Measurements from ENCODE around the gene GNG14.

Gene GNG14

DNA sequence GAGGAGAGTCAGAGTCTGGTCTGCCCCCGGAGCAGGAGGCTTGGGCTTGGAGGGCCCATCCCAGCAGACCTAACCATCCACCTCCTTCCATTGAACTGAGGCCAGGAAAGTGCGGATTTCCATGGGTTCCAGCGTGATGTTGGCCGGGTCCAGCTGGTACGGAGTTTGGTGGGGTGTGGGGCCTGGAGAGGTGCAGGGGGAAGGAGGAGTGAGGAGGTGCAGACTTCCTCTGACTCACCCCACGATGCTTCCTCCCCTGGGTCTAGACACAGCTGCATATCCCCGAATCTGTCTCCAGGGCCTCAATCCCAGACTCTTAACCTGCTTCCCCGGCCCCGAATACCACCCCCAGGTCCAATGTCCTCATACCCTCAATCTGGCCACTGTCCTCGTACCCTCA lies 41.2 kb upstream of the GNG14 start:
- ChIA-PET CTCF (interaction anchor here (0.5 kb wide), 1 partner anchor 207 kb away, joined by 5 read pairs; no protein-coding TSS in a partner anchor), POLR2A (ENCODE audit: low non-redundant PET) (no interaction called here)
- peak overlapping the region; percentile 14; the same call in 1 of the 2 replicates for H3K27ac ChIP-seq
- TF ChIP-seq, protein P1, sequence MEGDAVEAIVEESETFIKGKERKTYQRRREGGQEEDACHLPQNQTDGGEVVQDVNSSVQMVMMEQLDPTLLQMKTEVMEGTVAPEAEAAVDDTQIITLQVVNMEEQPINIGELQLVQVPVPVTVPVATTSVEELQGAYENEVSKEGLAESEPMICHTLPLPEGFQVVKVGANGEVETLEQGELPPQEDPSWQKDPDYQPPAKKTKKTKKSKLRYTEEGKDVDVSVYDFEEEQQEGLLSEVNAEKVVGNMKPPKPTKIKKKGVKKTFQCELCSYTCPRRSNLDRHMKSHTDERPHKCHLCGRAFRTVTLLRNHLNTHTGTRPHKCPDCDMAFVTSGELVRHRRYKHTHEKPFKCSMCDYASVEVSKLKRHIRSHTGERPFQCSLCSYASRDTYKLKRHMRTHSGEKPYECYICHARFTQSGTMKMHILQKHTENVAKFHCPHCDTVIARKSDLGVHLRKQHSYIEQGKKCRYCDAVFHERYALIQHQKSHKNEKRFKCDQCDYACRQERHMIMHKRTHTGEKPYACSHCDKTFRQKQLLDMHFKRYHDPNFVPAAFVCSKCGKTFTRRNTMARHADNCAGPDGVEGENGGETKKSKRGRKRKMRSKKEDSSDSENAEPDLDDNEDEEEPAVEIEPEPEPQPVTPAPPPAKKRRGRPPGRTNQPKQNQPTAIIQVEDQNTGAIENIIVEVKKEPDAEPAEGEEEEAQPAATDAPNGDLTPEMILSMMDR (conservative IDR thresholded peaks at IDR 0.05; ENCODE audit: low read depth): no peak
- no peak for DNase-seq (ENCODE audit: low spot score)

DNA sequence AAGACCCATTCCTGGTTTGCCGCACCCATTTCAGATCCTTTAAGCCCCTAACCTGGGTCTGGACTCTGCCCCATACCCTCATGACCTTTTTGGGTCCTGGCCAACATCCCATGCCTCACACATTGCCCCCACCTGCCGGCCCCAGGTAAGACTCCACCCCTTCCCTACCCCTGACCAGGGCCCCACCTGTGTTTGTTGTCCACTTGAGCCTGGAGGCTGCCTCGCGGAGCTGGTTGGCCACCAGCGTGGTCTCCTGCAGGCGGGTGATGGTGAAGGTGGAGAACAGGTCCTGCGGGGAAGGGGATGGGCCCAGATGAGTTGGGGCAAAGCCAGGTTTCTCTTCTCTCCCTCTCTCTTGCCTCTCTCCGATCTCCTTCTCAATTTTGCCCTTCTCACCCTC lies 40.8 kb upstream of the GNG14 start:
- POLR2A ChIA-PET (ENCODE audit: low non-redundant PET): no interaction called here
- CTCF ChIA-PET: interaction anchor here (0.7 kb wide), 3 partner anchors 15 to 280 kb away, joined by 3 to 6 read pairs (median 5); no protein-coding TSS in a partner anchor

DNA sequence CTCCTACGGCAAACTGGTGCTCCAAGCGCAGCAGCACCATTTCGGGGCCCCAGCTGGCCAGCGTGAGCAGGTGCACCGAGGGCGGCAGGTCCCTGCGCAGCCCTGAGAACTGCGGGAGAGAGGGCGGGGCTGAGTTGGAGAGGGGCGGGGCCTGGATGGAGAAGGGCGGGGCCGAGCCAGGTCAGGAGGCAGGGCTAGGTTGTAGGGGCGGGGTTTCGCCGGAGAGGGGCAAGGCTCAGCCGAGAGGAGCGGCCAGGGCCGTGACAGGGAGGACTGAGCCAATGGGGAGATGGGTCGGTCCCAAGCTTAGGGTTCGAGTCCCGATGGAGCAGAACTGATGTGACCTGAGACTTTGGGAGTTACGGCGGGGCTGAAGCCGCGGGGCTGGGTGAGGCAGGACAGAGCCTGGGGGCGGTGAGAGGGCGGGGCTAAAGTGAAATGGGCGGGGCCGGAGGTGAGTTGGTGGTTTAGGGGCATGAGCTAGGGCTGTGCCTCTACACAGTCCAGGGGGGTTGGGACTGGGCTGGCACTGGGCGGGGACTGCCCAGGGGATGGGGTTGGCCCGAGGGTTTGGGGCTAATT lies 40.2 kb upstream of the GNG14 start:
- H3K27ac ChIP-seq: no peak overlapping the region
- POLR2A ChIA-PET (ENCODE audit: low non-redundant PET): no interaction called here
- TF ChIP-seq, protein P1 (conservative IDR thresholded peaks at IDR 0.05; ENCODE audit: low read depth): no peak
- CTCF ChIA-PET: interaction anchor here (0.7 kb wide), 3 partner anchors 15 to 281 kb away, joined by 3 to 6 read pairs (median 5); no protein-coding TSS in a partner anchor
- peak; percentile 74 for DNase-seq (ENCODE audit: low spot score)

More for the DNA sequence above, 40.8 kb upstream of the GNG14 start:
- no peak for DNase-seq (ENCODE audit: low spot score)
- H3K27ac ChIP-seq: no peak overlapping the region
- TF ChIP-seq, protein P1 (conservative IDR thresholded peaks at IDR 0.05; ENCODE audit: low read depth): no peak

DNA sequence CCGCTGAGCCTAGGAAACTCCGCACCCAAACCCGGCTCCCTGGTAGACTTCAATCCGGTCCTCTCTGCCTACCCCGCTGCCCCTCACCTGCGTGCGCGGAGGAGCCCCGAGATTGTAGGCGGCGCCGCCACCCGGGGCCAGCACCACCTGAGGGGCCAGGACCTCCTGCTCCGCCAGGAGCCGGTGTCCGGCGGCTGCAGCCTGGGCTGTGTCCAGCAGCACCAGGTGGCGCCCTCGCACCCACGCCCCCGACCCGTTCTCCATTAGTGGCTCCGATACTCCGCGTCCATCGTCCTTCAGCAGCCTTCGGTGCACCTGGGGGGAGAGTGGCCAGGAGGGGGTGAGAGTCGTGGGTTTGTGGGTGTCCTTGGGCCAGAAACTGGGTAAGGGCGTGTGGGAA lies 39.7 kb upstream of the GNG14 start:
- H3K27ac ChIP-seq: no peak overlapping the region
- no peak for DNase-seq (ENCODE audit: low spot score)
- TF ChIP-seq, protein P1 (conservative IDR thresholded peaks at IDR 0.05; ENCODE audit: low read depth): peak; percentile 61
- CTCF ChIA-PET: no interaction called here
- POLR2A ChIA-PET (ENCODE audit: low non-redundant PET): no interaction called here

DNA sequence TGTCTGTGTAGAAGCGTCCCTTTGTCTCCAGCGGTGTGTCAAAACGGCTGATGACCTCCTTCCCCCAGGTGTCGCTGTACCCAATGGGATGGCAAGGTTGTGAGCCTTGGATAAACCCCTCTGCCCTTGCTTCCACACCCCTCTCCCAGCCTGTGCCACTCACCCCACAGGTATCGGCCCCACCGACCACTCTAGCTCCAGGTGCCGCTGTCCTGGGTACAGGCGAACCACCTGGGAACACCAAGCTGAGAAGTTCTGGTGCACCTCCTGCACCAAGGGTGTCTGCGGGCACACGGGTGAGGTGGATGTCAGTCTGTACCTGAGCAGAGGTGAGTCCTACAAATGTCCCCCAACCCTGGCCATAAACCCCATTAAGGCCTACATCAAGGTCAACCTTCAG lies 37.9 kb upstream of the GNG14 start:
- no peak for DNase-seq (ENCODE audit: low spot score)
- no peak overlapping the region for H3K27ac ChIP-seq
- CTCF ChIA-PET: interaction anchor here (0.7 kb wide), 1 partner anchor 285 kb away, joined by 13 read pairs; no protein-coding TSS in a partner anchor
- TF ChIP-seq, protein P1 (conservative IDR thresholded peaks at IDR 0.05; ENCODE audit: low read depth): no peak
- POLR2A ChIA-PET (ENCODE audit: low non-redundant PET): no interaction called here

DNA sequence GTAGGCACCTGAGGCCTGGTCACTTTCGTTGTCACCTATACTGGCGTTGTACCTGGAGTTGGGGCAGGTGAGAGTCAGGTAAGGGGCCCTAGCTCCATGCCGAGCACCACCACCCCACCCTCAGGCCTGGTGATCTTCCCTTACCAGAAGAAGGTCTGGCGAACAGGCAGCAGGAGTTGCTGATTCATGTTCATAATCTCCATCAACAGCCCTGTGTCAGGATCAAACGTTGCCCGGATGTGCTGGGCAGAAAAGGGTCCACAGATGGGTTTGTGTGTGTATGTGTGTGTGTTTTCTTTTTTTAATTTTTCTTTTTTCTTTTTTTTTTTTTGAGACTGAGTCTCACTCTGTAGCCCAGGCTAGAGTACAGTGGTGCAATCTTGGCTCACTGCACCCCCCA lies 35.6 kb upstream of the GNG14 start:
- CTCF ChIA-PET: interaction anchor here (0.6 kb wide), 2 partner anchors 10 to 26 kb away, joined by 3 to 7 read pairs; no protein-coding TSS in a partner anchor
- TF ChIP-seq, protein P1 (conservative IDR thresholded peaks at IDR 0.05; ENCODE audit: low read depth): no peak
- DNase-seq (ENCODE audit: low spot score): no peak
- H3K27ac ChIP-seq: no peak overlapping the region
- POLR2A ChIA-PET (ENCODE audit: low non-redundant PET): no interaction called here

All from RWPE1 (cell line).